K562 (cell line): ENCODE data around the gene TIMM17B. TPM values are rescaled to one million over a fixed set of nuclear protein-coding genes. Genes with fewer than 3 reads are reported as not detected.

Experiments
- ARID1B ChIP-seq: fragments of 450-650 bp; IDR thresholded peaks from 2 replicates; pipeline ENCODE4 v1.6.1; 2016; ENCODE audit warnings: antibody characterized with exemption, mild to moderate bottlenecking, inconsistent platforms
- CBX1 ChIP-seq: sonication (generic); IDR thresholded peaks from 2 replicates; pipeline ENCODE4 v1.6.1; 2016; ENCODE audit warnings: antibody characterized with exemption, low read depth, mild to moderate bottlenecking
- CREB1 ChIP-seq, 2 experiments: sonication (generic) in 1 of 2; formaldehyde crosslinking in 1 of 2; IDR thresholded peaks; 2 replicates each; pipeline versions ENCODE4 v1.6.1 to v1.8.0; 2012 to 2022; ENCODE audit warnings: inconsistent platforms in 1 of 2, mild to moderate bottlenecking in 1 of 2, missing genetic modification reagents in 1 of 2, moderate library complexity in 1 of 2
- ESRRB ChIP-seq: fragments of 250-450 bp; sonication (Bioruptor Pico); IDR thresholded peaks from 2 replicates; pipeline ENCODE4 v1.5.0; 2020; ENCODE audit warnings: mild to moderate bottlenecking, moderate library complexity, borderline replicate concordance
- FOSL1 ChIP-seq: fragments of 200-800 bp; sonication (Bioruptor generic); conservative IDR thresholded peaks from 2 replicates; pipeline ENCODE4 v1.6.1; 2016; ENCODE audit warnings: missing genetic modification characterization, missing compliant biosample characterization
- POLR2AphosphoS2 ChIP-seq: IDR thresholded peaks from 2 replicates; pipeline ENCODE4 v1.6.1; 2012; ENCODE audit warnings: low read length, improper control_type of control experiment
- POLR2H ChIP-seq: IDR thresholded peaks from 2 replicates; pipeline ENCODE4 v1.6.1; 2016; ENCODE audit warnings: missing genetic modification characterization, low read depth, mild to moderate bottlenecking, control low read depth, missing compliant biosample characterization, moderate library complexity
- POU5F1 ChIP-seq: fragments of 150-350 bp; IDR thresholded peaks from 2 replicates; pipeline ENCODE4 v1.6.1; 2014; ENCODE audit warnings: borderline replicate concordance, low read length, low read depth, mild to moderate bottlenecking; ENCODE audit not compliant: partially characterized antibody
- XRCC5 ChIP-seq: fragments of 200-400 bp; formaldehyde crosslinking; IDR thresholded peaks from 2 replicates; pipeline ENCODE4 v1.6.1; 2017; ENCODE audit warnings: low read depth, mild to moderate bottlenecking, low read length
- YY1 ChIP-seq, 3 experiments: IDR thresholded peaks; 2 replicates each; pipeline ENCODE4 v1.6.1; 2011; ENCODE audit warnings: low read length in 2 of 3, mild to moderate bottlenecking in 2 of 3, moderate library complexity in 2 of 3, borderline replicate concordance in 1 of 3, control low read depth in 1 of 3, low read depth in 1 of 3; ENCODE audit not compliant: insufficient read depth in 3 of 3, insufficient replicate concordance in 2 of 3, control insufficient read depth in 1 of 3, insufficient read length in 1 of 3; ENCODE audit errors: extremely low read depth in 1 of 3
- ZBTB17 ChIP-seq: fragments of 450-650 bp; formaldehyde crosslinking; IDR thresholded peaks from 2 replicates; pipeline ENCODE4 v1.4.0; 2020; ENCODE audit warnings: mild to moderate bottlenecking
- ZNF780A ChIP-seq: fragments of 250-450 bp; sonication (Bioruptor Pico); IDR thresholded peaks from 2 replicates; pipeline ENCODE4 v1.5.0; 2021; ENCODE audit warnings: mild to moderate bottlenecking
- polyA plus RNA-seq, 8 experiments: library from polyadenylated mRNA; depleted of rRNA in 4 of 8; stranded (reverse) in 5 of 8; unstranded in 3 of 8; fragments of >200 nt; fragmentation: Nextera tagmentation in 2 of 8; fragmentation: Illumina TruSeq in 1 of 8; extraction: Ambion mirVana in 2 of 8; extraction: Trizol in 1 of 8; gene quantifications; 2 replicates each; pipeline versions ENCODE4 v1.2.1 to v1.2.3, GENCODE V29; 2011 to 2014; ENCODE audit warnings: inconsistent platforms in 1 of 8, missing spikeins in 1 of 8
- total RNA-seq, 7 experiments: library from RNA; depleted of rRNA in 6 of 7; stranded (reverse); fragments of >200 nt in 6 of 7; fragmentation: Illumina TruSeq in 2 of 7; extraction: Trizol in 2 of 7; gene quantifications; 2 replicates each; pipeline versions ENCODE4 v1.2.1 to v1.2.3, GENCODE V29; 2011 to 2021; ENCODE audit warnings: low replicate concordance in 1 of 7
- TF ChIP-seq, protein P1 (sequence below), 2 experiments: fragments of 450-650 bp; IDR thresholded peaks; 2 replicates each; pipeline ENCODE4 v1.6.1; 2016
- TF ChIP-seq, protein P2 (sequence below): fragments of 450-650 bp; IDR thresholded peaks from 2 replicates; pipeline ENCODE4 v1.6.1; 2016; ENCODE audit warnings: borderline replicate concordance
- TF ChIP-seq, protein P3 (sequence below): conservative IDR thresholded peaks from 2 replicates; pipeline ENCODE4 v1.6.1; 2011; ENCODE audit warnings: low read depth, mild to moderate bottlenecking, low read length; ENCODE audit not compliant: control insufficient read depth
- TF ChIP-seq, protein P4 (sequence below): IDR thresholded peaks from 2 replicates; pipeline ENCODE4 v1.6.1; 2011; ENCODE audit warnings: borderline replicate concordance, low read depth, mild to moderate bottlenecking, moderate library complexity, low read length; ENCODE audit not compliant: insufficient read depth, poor library complexity, severe bottlenecking
- TF ChIP-seq, protein P5 (sequence below): sonication (generic); formaldehyde crosslinking; IDR thresholded peaks from 2 replicates; pipeline ENCODE4 v1.5.0; 2020; ENCODE audit warnings: missing genetic modification reagents

The TIMM17B gene
- total and polyA plus RNA-seq, 9 of the 15 experiments (the other 6 are each of a cell fraction or from before 2014, with no cell fraction given): 9.9 to 184 (median 115) TPM

DNA sequence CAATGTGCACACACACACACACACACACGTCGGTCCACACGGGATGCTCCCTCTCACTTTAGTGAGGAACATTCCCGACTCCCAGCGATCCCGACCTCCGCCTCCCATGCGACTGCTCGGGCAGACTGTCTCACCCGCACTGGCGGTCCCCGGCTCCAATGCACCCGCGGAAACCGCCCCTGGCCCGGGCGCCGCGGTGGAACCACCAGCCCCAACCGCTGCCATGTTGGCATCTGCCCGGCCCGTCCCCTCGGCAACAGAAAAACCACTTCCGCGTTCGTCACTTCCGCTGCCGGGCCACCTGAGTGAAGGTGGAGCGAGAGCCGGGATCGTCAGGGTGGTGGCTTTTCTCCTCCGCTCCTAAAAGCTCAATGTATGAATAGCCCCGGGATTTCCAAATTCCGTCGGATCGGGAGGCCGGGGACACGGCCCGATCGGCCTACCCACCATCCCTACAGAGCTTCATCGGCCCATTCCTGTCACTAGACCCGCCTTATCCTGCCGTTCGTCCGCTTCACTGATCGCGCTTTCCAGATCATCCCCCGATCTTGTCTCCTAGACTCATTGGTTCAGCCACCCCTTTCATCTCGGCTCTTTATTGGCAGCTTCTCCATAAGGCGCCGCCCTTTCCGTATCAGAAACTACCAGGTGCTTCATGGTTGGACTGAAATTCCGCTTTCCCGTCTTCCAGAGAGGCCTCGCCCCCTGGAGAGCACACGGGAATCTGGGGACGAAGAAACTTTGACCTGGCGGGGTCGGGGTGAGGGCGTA lies 14.0 kb upstream of the TIMM17B start, which contains the start of gene SLC35A2 (continued):
- TF ChIP-seq POU5F1: no peak
- peak; percentile 12 to 85 (median 77) for TF ChIP-seq YY1 (IDR thresholded peaks at IDR 0.05; ENCODE audit: borderline replicate concordance in 1 of 3, control insufficient read depth in 1 of 3, extremely low read depth in 1 of 3, insufficient read depth in 3 of 3, insufficient read length in 1 of 3, insufficient replicate concordance in 2 of 3, low read depth in 1 of 3, low read length in 2 of 3)
- TF ChIP-seq CBX1: peak; percentile 80; the same call in 1 of the 2 replicates
- TF ChIP-seq POLR2H: peak; percentile 89
- TF ChIP-seq FOSL1 (tag): peak; percentile 58; the same call in 1 of the 2 replicates
- peak; percentile 83 for TF ChIP-seq CREB1 (IDR thresholded peaks at IDR 0.05)
- peak; percentile 90 for TF ChIP-seq CREB1 (CRISPR knock-in tag; IDR thresholded peaks at IDR 0.05)
- TF ChIP-seq POLR2AphosphoS2: peak; percentile 99
- TF ChIP-seq, protein P1, sequence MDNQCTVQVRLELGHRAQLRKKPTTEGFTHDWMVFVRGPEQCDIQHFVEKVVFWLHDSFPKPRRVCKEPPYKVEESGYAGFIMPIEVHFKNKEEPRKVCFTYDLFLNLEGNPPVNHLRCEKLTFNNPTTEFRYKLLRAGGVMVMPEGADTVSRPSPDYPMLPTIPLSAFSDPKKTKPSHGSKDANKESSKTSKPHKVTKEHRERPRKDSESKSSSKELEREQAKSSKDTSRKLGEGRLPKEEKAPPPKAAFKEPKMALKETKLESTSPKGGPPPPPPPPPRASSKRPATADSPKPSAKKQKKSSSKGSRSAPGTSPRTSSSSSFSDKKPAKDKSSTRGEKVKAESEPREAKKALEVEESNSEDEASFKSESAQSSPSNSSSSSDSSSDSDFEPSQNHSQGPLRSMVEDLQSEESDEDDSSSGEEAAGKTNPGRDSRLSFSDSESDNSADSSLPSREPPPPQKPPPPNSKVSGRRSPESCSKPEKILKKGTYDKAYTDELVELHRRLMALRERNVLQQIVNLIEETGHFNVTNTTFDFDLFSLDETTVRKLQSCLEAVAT (IDR thresholded peaks at IDR 0.05): peak in 1 of 2 experiments; percentile 45; a peak in 1 of 4 replicates
- TF ChIP-seq, protein P2, sequence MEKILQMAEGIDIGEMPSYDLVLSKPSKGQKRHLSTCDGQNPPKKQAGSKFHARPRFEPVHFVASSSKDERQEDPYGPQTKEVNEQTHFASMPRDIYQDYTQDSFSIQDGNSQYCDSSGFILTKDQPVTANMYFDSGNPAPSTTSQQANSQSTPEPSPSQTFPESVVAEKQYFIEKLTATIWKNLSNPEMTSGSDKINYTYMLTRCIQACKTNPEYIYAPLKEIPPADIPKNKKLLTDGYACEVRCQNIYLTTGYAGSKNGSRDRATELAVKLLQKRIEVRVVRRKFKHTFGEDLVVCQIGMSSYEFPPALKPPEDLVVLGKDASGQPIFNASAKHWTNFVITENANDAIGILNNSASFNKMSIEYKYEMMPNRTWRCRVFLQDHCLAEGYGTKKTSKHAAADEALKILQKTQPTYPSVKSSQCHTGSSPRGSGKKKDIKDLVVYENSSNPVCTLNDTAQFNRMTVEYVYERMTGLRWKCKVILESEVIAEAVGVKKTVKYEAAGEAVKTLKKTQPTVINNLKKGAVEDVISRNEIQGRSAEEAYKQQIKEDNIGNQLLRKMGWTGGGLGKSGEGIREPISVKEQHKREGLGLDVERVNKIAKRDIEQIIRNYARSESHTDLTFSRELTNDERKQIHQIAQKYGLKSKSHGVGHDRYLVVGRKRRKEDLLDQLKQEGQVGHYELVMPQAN: peak; percentile 95
- TF ChIP-seq, protein P3, sequence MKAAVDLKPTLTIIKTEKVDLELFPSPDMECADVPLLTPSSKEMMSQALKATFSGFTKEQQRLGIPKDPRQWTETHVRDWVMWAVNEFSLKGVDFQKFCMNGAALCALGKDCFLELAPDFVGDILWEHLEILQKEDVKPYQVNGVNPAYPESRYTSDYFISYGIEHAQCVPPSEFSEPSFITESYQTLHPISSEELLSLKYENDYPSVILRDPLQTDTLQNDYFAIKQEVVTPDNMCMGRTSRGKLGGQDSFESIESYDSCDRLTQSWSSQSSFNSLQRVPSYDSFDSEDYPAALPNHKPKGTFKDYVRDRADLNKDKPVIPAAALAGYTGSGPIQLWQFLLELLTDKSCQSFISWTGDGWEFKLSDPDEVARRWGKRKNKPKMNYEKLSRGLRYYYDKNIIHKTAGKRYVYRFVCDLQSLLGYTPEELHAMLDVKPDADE: 0 out of 2 replicates have a peak, but pooled peaks have one; percentile 38
- TF ChIP-seq ARID1B: peak; percentile 33; the same call in 1 of the 2 replicates
- TF ChIP-seq, protein P4, sequence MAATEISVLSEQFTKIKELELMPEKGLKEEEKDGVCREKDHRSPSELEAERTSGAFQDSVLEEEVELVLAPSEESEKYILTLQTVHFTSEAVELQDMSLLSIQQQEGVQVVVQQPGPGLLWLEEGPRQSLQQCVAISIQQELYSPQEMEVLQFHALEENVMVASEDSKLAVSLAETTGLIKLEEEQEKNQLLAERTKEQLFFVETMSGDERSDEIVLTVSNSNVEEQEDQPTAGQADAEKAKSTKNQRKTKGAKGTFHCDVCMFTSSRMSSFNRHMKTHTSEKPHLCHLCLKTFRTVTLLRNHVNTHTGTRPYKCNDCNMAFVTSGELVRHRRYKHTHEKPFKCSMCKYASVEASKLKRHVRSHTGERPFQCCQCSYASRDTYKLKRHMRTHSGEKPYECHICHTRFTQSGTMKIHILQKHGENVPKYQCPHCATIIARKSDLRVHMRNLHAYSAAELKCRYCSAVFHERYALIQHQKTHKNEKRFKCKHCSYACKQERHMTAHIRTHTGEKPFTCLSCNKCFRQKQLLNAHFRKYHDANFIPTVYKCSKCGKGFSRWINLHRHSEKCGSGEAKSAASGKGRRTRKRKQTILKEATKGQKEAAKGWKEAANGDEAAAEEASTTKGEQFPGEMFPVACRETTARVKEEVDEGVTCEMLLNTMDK: no peak
- TF ChIP-seq, protein P5, sequence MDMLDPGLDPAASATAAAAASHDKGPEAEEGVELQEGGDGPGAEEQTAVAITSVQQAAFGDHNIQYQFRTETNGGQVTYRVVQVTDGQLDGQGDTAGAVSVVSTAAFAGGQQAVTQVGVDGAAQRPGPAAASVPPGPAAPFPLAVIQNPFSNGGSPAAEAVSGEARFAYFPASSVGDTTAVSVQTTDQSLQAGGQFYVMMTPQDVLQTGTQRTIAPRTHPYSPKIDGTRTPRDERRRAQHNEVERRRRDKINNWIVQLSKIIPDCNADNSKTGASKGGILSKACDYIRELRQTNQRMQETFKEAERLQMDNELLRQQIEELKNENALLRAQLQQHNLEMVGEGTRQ (CRISPR knock-in tag): 0 out of 2 replicates have a peak, but pooled peaks have one; percentile 15
- 0 out of 2 replicates have a peak, but pooled peaks have one; percentile 51 for TF ChIP-seq ZBTB17 (CRISPR knock-in tag)
- TF ChIP-seq ESRRB (CRISPR knock-in tag): peak; percentile 77; the same call in 1 of the 2 replicates
- no peak for TF ChIP-seq XRCC5
- peak; percentile 79 for TF ChIP-seq ZNF780A (CRISPR knock-in tag)
